DMS79 treated with DMSO at 0.1 percent for 48 hours (cell line): ENCODE results near the gene HAVCR2.
"Not testable (repeated sequence)": the region's sequence is repeated elsewhere in the genome, so short reads cannot be mapped to it uniquely, and the experiment has no call there.

ENCODE experiments used
- DNase-seq: peaks from one replicate; lab custom pipeline; 2025; lab: John Stamatoyannopoulos, UW

HAVCR2 gene

GRCh38 chr5:157088342-157088990 lies 20.4 kb downstream of the HAVCR2 start:
- DNase-seq = no peak

- DNase-seq = no peak
These were observed 22.0 kb downstream of the HAVCR2 start for GRCh38 chr5:157086751-157087359.

- DNase-seq = no peak
These were observed 22.9 kb downstream of the HAVCR2 start for GRCh38 chr5:157085930-157086329.

GRCh38 chr5:157080286-157080685 lies 28.6 kb downstream of the HAVCR2 start:
- DNase-seq = no peak

- no peak for DNase-seq
These were observed 32.3 kb downstream of the HAVCR2 start for GRCh38 chr5:157076558-157076957.

GRCh38 chr5:157072508-157072907 lies 36.3 kb downstream of the HAVCR2 start:
- no peak for DNase-seq

GRCh38 chr5:157069949-157070348 lies 38.9 kb downstream of the HAVCR2 start:
- no peak for DNase-seq

GRCh38 chr5:157068785-157069184 lies 40.1 kb downstream of the HAVCR2 start:
- no peak for DNase-seq

- no peak for DNase-seq
These were observed 40.5 kb downstream of the HAVCR2 start for GRCh38 chr5:157068339-157068738.

- peak; percentile 75 for DNase-seq
These were observed 41.8 kb downstream of the HAVCR2 start for GRCh38 chr5:157067005-157067404.

- no peak for DNase-seq
These were observed 42.8 kb downstream of the HAVCR2 start for GRCh38 chr5:157066080-157066479.

- DNase-seq = no peak
These were observed 44.9 kb downstream of the HAVCR2 start for GRCh38 chr5:157063776-157064430.

- DNase-seq = no peak
These were observed 49.0 kb downstream of the HAVCR2 start for GRCh38 chr5:157059891-157060290.

GRCh38 chr5:157059093-157059539 lies 49.7 kb downstream of the HAVCR2 start, which contains the start of gene HAVCR1:
Gene HAVCR1, minus strand, starts transcription at chr5:157059116. Its CDS starts 1,173 bp downstream, at chr5:157057943.
- DNase-seq = no peak

- DNase-seq = no peak
These were observed 51.1 kb downstream of the HAVCR2 start for GRCh38 chr5:157057459-157058370.

GRCh38 chr5:157056848-157057247 lies 52.0 kb downstream of the HAVCR2 start:
- DNase-seq = not testable (repeated sequence)

GRCh38 chr5:157051604-157052245 lies 57.1 kb downstream of the HAVCR2 start:
- no peak for DNase-seq

- DNase-seq = no peak
These were observed 58.8 kb downstream of the HAVCR2 start for GRCh38 chr5:157050050-157050449.

GRCh38 chr5:157049605-157050004 lies 59.2 kb downstream of the HAVCR2 start:
- DNase-seq = no peak

- DNase-seq = no peak
These were observed 60.9 kb downstream of the HAVCR2 start for GRCh38 chr5:157047898-157048297.

GRCh38 chr5:157047016-157047415 lies 61.8 kb downstream of the HAVCR2 start:
- not testable (repeated sequence) for DNase-seq

- DNase-seq = no peak
These were observed 62.8 kb downstream of the HAVCR2 start for GRCh38 chr5:157046041-157046440.
